Muscle of leg (tissue), 11 donors: Measurements from ENCODE around the gene SORT1. TPM values are rescaled to one million over a fixed set of nuclear protein-coding genes. Genes with fewer than 3 reads are reported as not detected.

Source experiments
- DNase-seq: peaks from one replicate; pipeline ENCODE4 v3.0.0; 2013
- H3K27ac ChIP-seq: one replicate; pipeline ENCODE4 v1.5.1; 2013; ENCODE audit warnings: mild to moderate bottlenecking, low read length, control low read depth
- H3K27me3 ChIP-seq: one replicate; pipeline ENCODE4 v1.6.1; 2013; ENCODE audit warnings: low read length; ENCODE audit not compliant: control insufficient read depth, insufficient read depth
- H3K36me3 ChIP-seq: one replicate; pipeline ENCODE4 v1.6.1; 2013; ENCODE audit warnings: low read length; ENCODE audit not compliant: control insufficient read depth, insufficient read depth
- H3K4me1 ChIP-seq: one replicate; pipeline ENCODE4 v1.6.1; 2013; ENCODE audit warnings: low read length; ENCODE audit not compliant: control insufficient read depth, insufficient read depth
- H3K4me3 ChIP-seq: one replicate; pipeline ENCODE4 v1.5.1; 2013; ENCODE audit warnings: low read length, control low read depth
- H3K9me3 ChIP-seq: replicated peaks from 2 replicates; pipeline ENCODE4 v1.6.1; 2013; ENCODE audit warnings: low read depth, low read length; ENCODE audit not compliant: control insufficient read depth
- WGBS: methylation state at CpG from one replicate; pipeline ENCODE4 v1.1.5; 2013; ENCODE audit warnings: missing lambda C conversion rate; ENCODE audit not compliant: insufficient coverage; 5-methylcytosine and 5-hydroxymethylcytosine counted together
- polyA plus RNA-seq, 8 donors: library from polyadenylated mRNA; unstranded; fragments of 120-200 nt; gene quantifications; one replicate each; pipeline versions ENCODE4 v1.2.1 to v1.2.3, GENCODE V29; 2013; ENCODE audit warnings: inconsistent platforms in 1 of 8, low replicate concordance in 1 of 8; ENCODE audit not compliant: insufficient read length in 8 of 8, insufficient read depth in 1 of 8
- total RNA-seq: library from RNA; stranded (reverse); fragments of 120-200 nt; gene quantifications from one replicate; pipeline ENCODE4 v1.2.4, GENCODE V29; 2013

Gene SORT1
- total and polyA plus RNA-seq, 9 donors: 11.6 to 32.1 (median 24.5) TPM

DNA sequence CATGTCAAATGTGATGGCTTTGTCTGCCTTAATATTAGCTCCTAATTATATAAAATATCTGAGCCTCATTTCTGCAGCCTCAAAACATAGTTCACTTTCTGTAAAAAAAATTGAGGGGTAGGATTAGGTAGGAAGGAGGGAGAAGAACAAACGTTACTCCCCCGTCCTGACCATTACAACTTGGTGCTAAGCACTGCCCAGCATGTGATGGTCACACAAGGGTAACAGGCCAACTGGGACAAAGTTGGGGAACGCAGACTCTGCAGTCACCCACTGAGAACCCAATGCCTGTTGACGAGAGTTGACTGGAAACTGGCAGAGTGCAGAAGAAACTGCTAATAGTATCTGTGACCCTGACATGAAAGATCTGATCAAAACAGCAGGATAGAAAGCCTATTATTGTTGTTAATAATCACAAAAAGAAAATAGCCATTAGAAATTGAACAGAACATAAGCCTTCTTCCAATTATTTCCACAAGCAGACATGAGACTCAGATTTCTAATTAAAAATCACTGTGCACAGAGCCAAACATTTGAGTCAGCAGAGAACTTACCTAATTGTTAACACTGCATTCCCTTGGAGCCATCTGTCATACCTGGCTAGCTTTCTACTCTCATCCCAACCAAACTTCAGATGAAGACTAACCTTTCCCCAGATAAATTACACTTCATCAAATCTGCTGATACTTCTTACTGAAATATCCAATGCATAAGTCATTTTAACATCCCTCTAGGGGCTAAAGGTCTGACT lies 5.5 kb downstream of the SORT1 start:
- whole genome bisulfite sequencing: 74% methylated on average over 4 of the region's 4 CpGs
- no peak for DNase-seq

DNA sequence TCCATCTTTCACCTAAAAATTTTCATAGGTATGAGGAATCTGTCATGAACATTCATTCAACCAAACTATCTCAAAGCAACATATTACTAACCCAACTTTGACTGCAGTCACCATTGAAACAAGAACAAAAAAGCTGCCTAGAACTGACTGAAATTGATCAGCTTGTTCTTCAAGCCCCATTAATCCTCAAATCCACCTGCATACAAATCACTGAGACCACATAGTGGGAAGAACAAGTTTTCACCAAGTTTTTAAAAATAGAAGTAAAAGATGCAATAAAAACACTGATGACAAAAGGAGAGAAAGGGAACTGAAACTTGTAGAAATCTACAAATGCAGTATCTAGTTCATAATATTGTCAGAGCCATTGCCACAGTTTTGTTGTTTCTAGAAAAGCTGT lies 6.1 kb downstream of the SORT1 start:
- H3K27ac ChIP-seq: peak overlapping the region; percentile 80
- DNase-seq: no peak
- no peak overlapping the region for H3K4me3 ChIP-seq
- peaks cover 27% of the 10 kb centered on the region for H3K4me1 ChIP-seq
- H3K27me3 ChIP-seq: no peaks in the 10 kb centered on the region
- no peaks in the 10 kb centered on the region for H3K36me3 ChIP-seq
- no peaks in the 10 kb centered on the region for H3K9me3 ChIP-seq

More for the DNA sequence above, 5.5 kb downstream of the SORT1 start:
- Histone ChIP-seq H3K9me3 (no peaks in the 10 kb centered on the region), H3K27ac (peak overlapping the region; percentile 80), H3K36me3 (no peaks in the 10 kb centered on the region), H3K4me3 (no peak overlapping the region), H3K27me3 (peaks cover 3% of the 10 kb centered on the region), H3K4me1 (peaks cover 31% of the 10 kb centered on the region)

DNA sequence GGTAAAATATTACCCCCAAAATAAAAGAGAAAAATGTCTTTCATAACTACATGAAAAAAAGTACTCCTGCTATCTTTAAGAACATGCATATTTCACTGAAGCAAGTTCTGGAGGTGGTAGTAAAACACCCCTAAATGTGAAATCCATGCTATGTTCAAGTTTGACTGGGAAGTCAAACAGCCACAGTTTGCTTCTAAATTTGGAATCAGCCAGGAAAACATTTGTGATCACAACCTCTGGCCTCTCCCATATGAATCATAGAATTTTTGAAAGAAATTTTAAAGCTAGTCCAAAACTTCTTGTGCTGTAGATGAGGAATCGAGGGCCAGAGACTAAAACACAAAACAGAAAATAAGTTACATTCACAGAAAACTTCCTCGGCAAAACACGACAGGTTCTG lies 6.6 kb downstream of the SORT1 start:
- no peaks in the 10 kb centered on the region for H3K27me3 ChIP-seq
- no peaks in the 10 kb centered on the region for H3K9me3 ChIP-seq
- H3K27ac ChIP-seq: peak overlapping the region; percentile 80
- H3K4me3 ChIP-seq: no peak overlapping the region
- no peaks in the 10 kb centered on the region for H3K36me3 ChIP-seq
- WGBS: no CpG with 5 or more reads among the region's 3 CpGs
- peaks cover 24% of the 10 kb centered on the region for H3K4me1 ChIP-seq
- peak; percentile 64 for DNase-seq

DNA sequence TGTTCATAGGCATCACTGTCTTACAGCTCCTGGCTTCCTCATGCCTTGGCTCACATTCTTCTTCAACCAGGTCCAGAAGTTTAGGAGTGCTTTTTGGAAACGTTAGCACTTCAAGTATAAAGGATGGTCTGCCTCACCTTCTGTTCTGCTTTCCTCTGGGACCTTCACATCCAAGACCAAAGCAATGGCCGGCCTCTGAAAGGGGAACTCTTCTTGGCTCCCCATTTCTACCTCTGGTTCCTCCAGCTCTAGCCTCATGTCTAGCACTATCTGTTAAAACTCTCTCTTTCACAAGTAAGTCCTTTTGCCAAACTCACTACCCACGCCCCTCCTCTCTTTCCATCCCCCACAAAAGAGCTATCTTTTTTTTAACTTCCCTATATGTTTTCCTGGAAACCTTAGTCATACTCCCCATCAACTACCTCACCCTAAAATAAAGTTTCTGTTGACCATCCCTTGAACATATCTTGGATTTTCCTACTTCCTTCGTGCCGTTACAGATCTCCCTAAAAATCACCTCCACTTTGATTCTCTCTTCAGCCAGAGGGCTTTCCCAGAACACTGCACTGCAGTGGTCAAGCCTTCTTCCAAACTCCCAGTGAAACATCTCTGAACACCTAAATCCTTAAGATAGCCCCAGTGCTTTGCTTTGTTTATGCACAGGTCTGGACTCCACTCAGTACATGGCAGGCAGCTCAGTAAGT lies 7.9 kb downstream of the SORT1 start:
- no peak overlapping the region for H3K4me3 ChIP-seq
- peak overlapping the region; percentile 31 for H3K27ac ChIP-seq
- no peaks in the 10 kb centered on the region for H3K9me3 ChIP-seq
- WGBS: 63% methylated on average over 5 of the region's 5 CpGs
- H3K36me3 ChIP-seq: no peaks in the 10 kb centered on the region
- no peaks in the 10 kb centered on the region for H3K27me3 ChIP-seq
- DNase-seq: no peak
- peaks cover 20% of the 10 kb centered on the region for H3K4me1 ChIP-seq

DNA sequence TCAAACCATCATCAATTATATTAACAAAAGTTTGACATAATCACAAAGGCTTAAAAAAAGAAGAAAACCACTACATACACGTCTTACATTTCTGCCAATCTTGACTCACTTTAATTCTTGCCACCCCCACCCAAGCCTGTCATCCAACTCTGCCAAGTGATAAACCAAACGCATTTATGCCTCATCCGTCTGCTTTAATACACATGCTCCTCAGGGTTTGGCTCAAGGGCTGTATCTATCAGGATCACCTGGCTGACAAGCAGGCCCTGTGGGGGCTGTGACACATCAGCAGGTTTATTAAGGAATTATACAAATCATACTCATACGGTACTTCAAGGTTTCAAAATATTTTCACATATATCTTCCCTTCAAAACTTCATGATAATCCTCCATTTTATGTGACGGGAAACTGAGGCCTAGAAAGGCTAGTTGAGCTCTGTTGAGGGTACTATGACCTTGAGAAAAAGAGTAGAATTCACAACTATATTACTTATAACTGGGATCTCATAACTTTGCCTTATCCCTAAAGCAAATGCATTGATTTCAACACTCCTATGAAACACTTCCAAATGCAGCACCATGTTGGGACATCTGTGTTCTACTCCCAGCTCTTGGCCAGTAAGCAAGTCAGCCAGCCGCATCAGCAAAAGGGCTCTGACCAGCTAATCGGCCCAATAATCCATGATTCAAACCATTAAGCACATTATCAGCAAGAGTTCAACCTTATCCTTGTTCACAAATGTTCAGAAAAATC lies 8.7 kb downstream of the SORT1 start:
- Histone ChIP-seq H3K4me3 (no peak overlapping the region), H3K4me1 (peaks cover 20% of the 10 kb centered on the region), H3K27ac (no peak overlapping the region), H3K9me3 (no peaks in the 10 kb centered on the region), H3K36me3 (no peaks in the 10 kb centered on the region), H3K27me3 (no peaks in the 10 kb centered on the region)
- 97% methylated on average over 4 of the region's 7 CpGs for WGBS
- no peak for DNase-seq

DNA sequence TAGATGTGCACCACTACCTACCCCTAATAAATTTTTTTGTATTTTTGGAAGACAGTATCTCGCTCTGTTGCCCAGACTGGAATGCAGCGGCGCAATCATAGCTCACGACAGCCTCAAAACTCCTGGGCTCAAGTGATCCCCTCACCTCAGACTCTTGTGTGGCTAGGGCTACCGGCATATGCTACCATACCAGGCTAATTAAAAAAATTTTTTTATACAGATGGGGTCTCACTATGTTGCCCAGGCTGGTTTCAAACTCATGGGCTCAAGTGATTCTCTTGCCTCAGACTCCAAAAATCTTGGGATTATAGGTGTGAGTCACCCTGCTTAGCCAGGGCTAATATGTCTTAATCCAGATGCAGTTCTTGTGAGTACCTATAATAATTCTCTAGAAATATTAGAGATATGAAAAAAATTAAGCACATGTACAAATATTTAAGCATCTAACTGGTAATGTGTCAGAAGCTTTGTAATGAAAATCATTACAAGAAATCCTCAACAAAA lies 9.5 kb downstream of the SORT1 start:
- WGBS: 100% methylated on average over 1 of the region's 5 CpGs
- no peak overlapping the region for H3K27ac ChIP-seq
- no peaks in the 10 kb centered on the region for H3K36me3 ChIP-seq
- DNase-seq: no peak
- no peaks in the 10 kb centered on the region for H3K9me3 ChIP-seq
- H3K4me3 ChIP-seq: no peak overlapping the region
- H3K4me1 ChIP-seq: peaks cover 19% of the 10 kb centered on the region
- no peaks in the 10 kb centered on the region for H3K27me3 ChIP-seq

DNA sequence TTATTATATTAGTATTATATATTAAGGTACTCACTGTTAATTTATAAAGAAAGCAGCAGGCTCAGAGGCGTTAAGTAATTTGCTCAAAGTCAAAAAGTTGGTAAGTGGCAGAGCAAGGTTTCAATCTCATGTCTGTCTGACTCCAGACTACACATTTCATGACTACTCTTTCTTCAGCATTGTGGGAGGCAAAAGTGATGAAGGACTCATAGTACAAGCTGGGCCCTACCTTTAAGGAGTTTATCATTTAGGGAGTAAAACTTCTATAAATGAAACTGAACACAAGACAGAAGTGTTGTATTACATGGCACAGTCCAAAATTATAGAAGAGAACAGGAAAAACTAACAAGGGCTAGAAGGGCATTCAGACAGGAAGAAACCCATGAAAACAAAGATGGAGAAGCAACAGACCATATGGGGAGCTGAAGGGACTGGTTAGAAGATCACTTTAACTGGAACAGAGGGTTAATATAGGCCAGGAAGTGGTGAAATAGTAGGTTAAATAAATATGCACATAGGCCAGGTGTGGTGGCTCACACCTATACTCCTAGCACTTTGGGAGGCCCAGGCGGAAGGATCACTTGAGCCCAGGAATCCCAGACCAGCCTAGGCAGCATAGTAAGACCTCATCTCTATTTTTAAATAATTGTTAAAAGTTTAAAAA lies 11.5 kb downstream of the SORT1 start:
- Histone ChIP-seq H3K36me3 (no peaks in the 10 kb centered on the region), H3K4me1 (peaks cover 10% of the 10 kb centered on the region), H3K27me3 (no peaks in the 10 kb centered on the region), H3K27ac (no peak overlapping the region), H3K4me3 (no peak overlapping the region), H3K9me3 (no peaks in the 10 kb centered on the region)
- DNase-seq: no peak
- WGBS: no CpG with 5 or more reads among the region's 2 CpGs

DNA sequence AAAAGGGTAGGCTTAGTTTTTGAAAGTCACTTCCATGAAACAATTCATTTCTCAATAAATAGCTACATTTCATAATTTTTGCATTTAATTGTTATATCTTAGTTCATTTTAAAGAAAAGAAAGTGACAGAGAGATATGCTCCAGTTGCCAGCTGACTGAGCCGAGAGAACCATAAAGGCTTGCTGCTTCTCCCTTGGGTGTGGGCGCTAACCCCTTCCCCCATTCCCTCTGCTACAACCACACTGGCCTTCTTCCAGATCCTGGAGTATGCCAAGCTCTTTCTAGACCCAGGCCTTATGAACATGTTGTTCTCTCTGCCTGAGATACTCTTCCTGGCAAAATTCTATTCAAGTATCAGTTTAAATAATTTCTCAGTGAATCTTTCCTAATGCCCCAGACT lies 12.3 kb downstream of the SORT1 start:
- no peaks in the 10 kb centered on the region for H3K36me3 ChIP-seq
- DNase-seq: no peak
- WGBS: 70% methylated on average over 2 of the region's 2 CpGs
- H3K4me3 ChIP-seq: no peak overlapping the region
- no peak overlapping the region for H3K27ac ChIP-seq
- H3K9me3 ChIP-seq: no peaks in the 10 kb centered on the region
- peaks cover 10% of the 10 kb centered on the region for H3K4me1 ChIP-seq
- H3K27me3 ChIP-seq: no peaks in the 10 kb centered on the region

DNA sequence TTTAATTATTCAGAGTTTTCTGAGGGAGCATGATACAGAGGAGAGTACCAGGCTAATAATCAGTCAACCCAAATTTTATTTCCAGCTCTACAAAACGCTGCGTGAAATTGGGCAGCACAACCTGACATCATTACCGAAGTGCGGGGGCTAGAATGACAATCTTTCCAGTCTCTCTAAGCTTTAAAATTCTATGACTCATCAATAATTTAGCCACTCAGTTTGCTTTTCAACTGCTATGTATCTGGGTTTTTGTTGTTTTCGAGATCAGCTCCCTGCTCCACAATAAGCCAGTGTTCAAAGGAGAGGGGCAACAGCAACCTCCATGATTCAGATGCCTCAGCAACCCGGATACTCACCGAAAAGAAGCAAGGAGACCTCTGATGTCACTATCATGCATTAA lies 13.9 kb downstream of the SORT1 start:
- Histone ChIP-seq H3K27me3 (no peaks in the 10 kb centered on the region), H3K4me1 (no peaks in the 10 kb centered on the region), H3K4me3 (no peak overlapping the region), H3K27ac (no peak overlapping the region), H3K36me3 (no peaks in the 10 kb centered on the region), H3K9me3 (no peaks in the 10 kb centered on the region)
- DNase-seq: no peak
- 93% methylated on average over 7 of the region's 7 CpGs for WGBS
